Measurements from ENCODE around the gene STK11IP.

STK11IP gene

GRCh38 chr2:219597552-219598307, at the start of gene STK11IP:
STK11IP (plus strand) TSS chr2:219597857; CDS start chr2:219598120, 263 bp downstream.
- peak; percentile 86 for DNase-seq

GRCh38 chr2:219548990-219549389, 48.7 kb upstream of the STK11IP start:
- no peak for DNase-seq

- no peak for DNase-seq
Measured at GRCh38 chr2:219549619-219550018, 48.0 kb upstream of the STK11IP start.

- peak; percentile 67 for DNase-seq
Measured at GRCh38 chr2:219551441-219552381, 45.9 kb upstream of the STK11IP start.

- peak; percentile 67 for DNase-seq
Measured at GRCh38 chr2:219552382-219553167, 45.1 kb upstream of the STK11IP start.

GRCh38 chr2:219553168-219553417, 44.6 kb upstream of the STK11IP start:
- no peak for DNase-seq

- DNase-seq: no peak
Measured at GRCh38 chr2:219553463-219553963, 44.1 kb upstream of the STK11IP start.

GRCh38 chr2:219554350-219554749, 43.3 kb upstream of the STK11IP start:
- no peak for DNase-seq

GRCh38 chr2:219555956-219556355, 41.7 kb upstream of the STK11IP start:
- DNase-seq: no peak

- no peak for DNase-seq
Measured at GRCh38 chr2:219556413-219556812, 41.2 kb upstream of the STK11IP start.

GRCh38 chr2:219557320-219557719, 40.3 kb upstream of the STK11IP start:
- no peak for DNase-seq

GRCh38 chr2:219557791-219558785, 39.6 kb upstream of the STK11IP start:
- DNase-seq: no peak

GRCh38 chr2:219559156-219559915, 38.3 kb upstream of the STK11IP start:
- DNase-seq: no peak

GRCh38 chr2:219560037-219560892, 37.4 kb upstream of the STK11IP start:
- DNase-seq: no peak

GRCh38 chr2:219560893-219561178, 36.8 kb upstream of the STK11IP start:
- no peak for DNase-seq

GRCh38 chr2:219561179-219562048, 36.2 kb upstream of the STK11IP start:
- DNase-seq: no peak

GRCh38 chr2:219562049-219563020, 35.3 kb upstream of the STK11IP start:
- no peak for DNase-seq
